K562 (cell line): ENCODE results near the gene CCDC78. TPM values are rescaled to one million over a fixed set of nuclear protein-coding genes. Genes with fewer than 3 reads are reported as not detected.

ENCODE experiments used
- CXXC5 ChIP-seq: fragments of 250-450 bp; sonication (Bioruptor Pico); IDR thresholded peaks from 2 replicates; pipeline ENCODE4 v1.8.0; 2022; ENCODE audit warnings: inconsistent platforms, mild to moderate bottlenecking, moderate library complexity
- EGR1 ChIP-seq: fragments of 450-650 bp; conservative IDR thresholded peaks from 2 replicates; pipeline ENCODE4 v1.6.1; 2017; ENCODE audit warnings: mild to moderate bottlenecking
- ELF2 ChIP-seq: fragments of 250-450 bp; sonication (Bioruptor Pico); IDR thresholded peaks from 2 replicates; pipeline ENCODE4 v1.5.0; 2021; ENCODE audit warnings: mild to moderate bottlenecking
- FOXJ2 ChIP-seq: fragments of 200-800 bp; sonication (Bioruptor generic); IDR thresholded peaks from 2 replicates; pipeline ENCODE4 v1.6.1; 2016; ENCODE audit warnings: missing genetic modification characterization, missing compliant biosample characterization
- KDM4B ChIP-seq, 2 experiments: fragments of 450-650 bp in 1 of 2; sonication (generic) in 1 of 2; IDR thresholded peaks; 2 replicates each; pipeline ENCODE4 v1.6.1; 2016 to 2017; ENCODE audit warnings: borderline replicate concordance in 2 of 2, antibody characterized with exemption in 1 of 2, low read depth in 1 of 2, mild to moderate bottlenecking in 1 of 2
- NR4A1 ChIP-seq, 2 experiments: fragments of 250-450 bp in 1 of 2; fragments of 450-650 bp in 1 of 2; sonication (Bioruptor Pico) in 1 of 2; IDR thresholded peaks; 2 replicates each; pipeline versions ENCODE4 v1.4.0 to v1.6.1; 2016 to 2020; ENCODE audit warnings: mild to moderate bottlenecking in 2 of 2, missing compliant biosample characterization in 1 of 2, missing genetic modification characterization in 1 of 2, moderate library complexity in 1 of 2
- POLR2G ChIP-seq: fragments of 200-400 bp; formaldehyde crosslinking; IDR thresholded peaks from 2 replicates; pipeline ENCODE4 v1.6.1; 2017; ENCODE audit warnings: low read depth, mild to moderate bottlenecking, antibody characterized with exemption, low read length, moderate library complexity
- PTBP1 ChIP-seq: fragments of 200-400 bp; formaldehyde crosslinking; IDR thresholded peaks from 2 replicates; pipeline ENCODE4 v1.6.1; 2017; ENCODE audit warnings: low read depth, low read length
- SMAD4 ChIP-seq: fragments of 250-450 bp; sonication (Bioruptor Pico); conservative IDR thresholded peaks from 2 replicates; pipeline ENCODE4 v1.8.0; 2021; ENCODE audit warnings: inconsistent platforms, mild to moderate bottlenecking, moderate library complexity
- TAF15 ChIP-seq: fragments of 200-400 bp; formaldehyde crosslinking; IDR thresholded peaks from 2 replicates; pipeline ENCODE4 v1.6.1; 2017; ENCODE audit warnings: mild to moderate bottlenecking, low read depth, low read length, moderate library complexity
- ZNF408 ChIP-seq: fragments of 250-450 bp; sonication (Bioruptor Pico); IDR thresholded peaks from 2 replicates; pipeline ENCODE4 v1.4.0; 2020; ENCODE audit warnings: low read depth, mild to moderate bottlenecking, moderate library complexity
- polyA plus RNA-seq, 8 experiments: library from polyadenylated mRNA; depleted of rRNA in 4 of 8; stranded (reverse) in 5 of 8; unstranded in 3 of 8; fragments of >200 nt; fragmentation: Nextera tagmentation in 2 of 8; fragmentation: Illumina TruSeq in 1 of 8; extraction: Ambion mirVana in 2 of 8; extraction: Trizol in 1 of 8; gene quantifications; 2 replicates each; pipeline versions ENCODE4 v1.2.1 to v1.2.3, GENCODE V29; 2011 to 2014; ENCODE audit warnings: inconsistent platforms in 1 of 8, missing spikeins in 1 of 8
- total RNA-seq, 7 experiments: library from RNA; depleted of rRNA in 6 of 7; stranded (reverse); fragments of >200 nt in 6 of 7; fragmentation: Illumina TruSeq in 2 of 7; extraction: Trizol in 2 of 7; gene quantifications; 2 replicates each; pipeline versions ENCODE4 v1.2.1 to v1.2.3, GENCODE V29; 2011 to 2021; ENCODE audit warnings: low replicate concordance in 1 of 7
- TF ChIP-seq, protein P1 (sequence below): sonication (generic); formaldehyde crosslinking; IDR thresholded peaks from 2 replicates; pipeline ENCODE4 v1.8.0; 2022; ENCODE audit warnings: missing genetic modification reagents, mild to moderate bottlenecking, borderline replicate concordance
- TF ChIP-seq, protein P2 (sequence below): sonication (generic); formaldehyde crosslinking; IDR thresholded peaks from 2 replicates; pipeline ENCODE4 v1.5.0; 2020; ENCODE audit warnings: missing genetic modification reagents
- TF ChIP-seq, protein P3 (sequence below), 3 experiments: fragments of 200-800 bp in 1 of 3; fragments of 250-450 bp in 1 of 3; fragments of 450-650 bp in 1 of 3; sonication (Bioruptor Pico) in 1 of 3; sonication (Bioruptor generic) in 1 of 3; formaldehyde crosslinking in 1 of 3; IDR thresholded peaks; 2 replicates each; pipeline versions ENCODE4 v1.6.1 to v1.8.0; 2016 to 2022; ENCODE audit warnings: mild to moderate bottlenecking in 2 of 3, missing genetic modification characterization in 2 of 3, missing compliant biosample characterization in 1 of 3, moderate library complexity in 1 of 3
- TF ChIP-seq, protein P4 (sequence below): sonication (generic); formaldehyde crosslinking; IDR thresholded peaks from 2 replicates; pipeline ENCODE4 v1.8.0; 2022; ENCODE audit warnings: mild to moderate bottlenecking, missing genetic modification reagents

CCDC78 gene
- total and polyA plus RNA-seq, 9 of the 15 experiments (the other 6 are each of a cell fraction or from before 2014, with no cell fraction given): 0.24 to 17.7 (median 2.9) TPM

DNA sequence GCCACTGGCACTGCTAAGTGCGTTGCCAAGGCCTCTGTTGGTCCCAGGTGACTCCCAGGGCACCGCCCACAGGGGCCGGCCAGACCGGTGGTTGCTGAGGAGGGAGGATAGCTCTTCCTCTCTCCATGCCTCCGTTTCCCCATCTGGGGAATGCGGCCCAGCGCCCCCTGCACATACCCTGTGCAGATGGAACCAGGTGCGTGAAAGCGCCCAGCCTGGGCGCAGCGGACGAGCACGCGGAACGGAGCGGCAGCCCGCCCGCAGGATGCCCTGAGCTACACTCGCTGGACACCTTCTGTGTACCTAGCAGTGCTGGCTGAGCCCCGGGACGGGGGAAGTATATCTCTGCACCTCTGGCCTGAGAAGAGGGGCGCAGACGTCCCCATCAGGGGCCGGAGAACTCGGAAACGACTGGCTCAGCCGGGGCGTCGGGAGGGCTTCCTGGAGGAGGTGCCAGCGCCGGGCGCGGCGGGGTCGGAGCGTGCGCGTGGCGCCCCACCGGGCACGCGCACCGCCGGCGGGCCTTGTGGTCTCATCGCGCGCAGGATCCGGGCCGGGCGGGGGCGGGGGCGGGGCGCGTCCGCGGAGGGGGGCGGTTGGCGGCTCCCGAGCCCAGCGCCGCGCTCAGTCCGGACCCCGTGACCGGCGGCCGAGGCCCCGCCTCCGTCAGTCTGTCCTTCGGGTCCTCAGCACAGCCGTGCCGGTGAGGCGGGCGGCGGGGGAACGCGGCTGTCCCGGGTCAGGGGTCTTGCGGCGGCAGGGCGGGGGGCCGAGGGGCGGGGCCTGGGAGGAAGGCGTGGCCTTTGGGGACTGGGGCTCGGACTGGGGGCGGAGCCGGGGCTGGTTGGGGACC is at the start of gene CCDC78, which contains the start of gene HAGHL (continued):
- no peak for TF ChIP-seq KDM4B (IDR thresholded peaks at IDR 0.05; ENCODE audit: borderline replicate concordance in 2 of 2, low read depth in 1 of 2)
- TF ChIP-seq, protein P1, sequence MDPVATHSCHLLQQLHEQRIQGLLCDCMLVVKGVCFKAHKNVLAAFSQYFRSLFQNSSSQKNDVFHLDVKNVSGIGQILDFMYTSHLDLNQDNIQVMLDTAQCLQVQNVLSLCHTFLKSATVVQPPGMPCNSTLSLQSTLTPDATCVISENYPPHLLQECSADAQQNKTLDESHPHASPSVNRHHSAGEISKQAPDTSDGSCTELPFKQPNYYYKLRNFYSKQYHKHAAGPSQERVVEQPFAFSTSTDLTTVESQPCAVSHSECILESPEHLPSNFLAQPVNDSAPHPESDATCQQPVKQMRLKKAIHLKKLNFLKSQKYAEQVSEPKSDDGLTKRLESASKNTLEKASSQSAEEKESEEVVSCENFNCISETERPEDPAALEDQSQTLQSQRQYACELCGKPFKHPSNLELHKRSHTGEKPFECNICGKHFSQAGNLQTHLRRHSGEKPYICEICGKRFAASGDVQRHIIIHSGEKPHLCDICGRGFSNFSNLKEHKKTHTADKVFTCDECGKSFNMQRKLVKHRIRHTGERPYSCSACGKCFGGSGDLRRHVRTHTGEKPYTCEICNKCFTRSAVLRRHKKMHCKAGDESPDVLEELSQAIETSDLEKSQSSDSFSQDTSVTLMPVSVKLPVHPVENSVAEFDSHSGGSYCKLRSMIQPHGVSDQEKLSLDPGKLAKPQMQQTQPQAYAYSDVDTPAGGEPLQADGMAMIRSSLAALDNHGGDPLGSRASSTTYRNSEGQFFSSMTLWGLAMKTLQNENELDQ: no peak
- TF ChIP-seq EGR1: no peak
- no peak for TF ChIP-seq NR4A1 (CRISPR knock-in tag; IDR thresholded peaks at IDR 0.05)
- TF ChIP-seq NR4A1 (tag; IDR thresholded peaks at IDR 0.05): no peak
- peak; percentile 91 for TF ChIP-seq PTBP1
- TF ChIP-seq SMAD4: 0 out of 2 replicates have a peak, but pooled peaks have one; percentile 15
- TF ChIP-seq TAF15: peak; percentile 72; the same call in 1 of the 2 replicates
- no peak for TF ChIP-seq ELF2
- TF ChIP-seq, protein P2, sequence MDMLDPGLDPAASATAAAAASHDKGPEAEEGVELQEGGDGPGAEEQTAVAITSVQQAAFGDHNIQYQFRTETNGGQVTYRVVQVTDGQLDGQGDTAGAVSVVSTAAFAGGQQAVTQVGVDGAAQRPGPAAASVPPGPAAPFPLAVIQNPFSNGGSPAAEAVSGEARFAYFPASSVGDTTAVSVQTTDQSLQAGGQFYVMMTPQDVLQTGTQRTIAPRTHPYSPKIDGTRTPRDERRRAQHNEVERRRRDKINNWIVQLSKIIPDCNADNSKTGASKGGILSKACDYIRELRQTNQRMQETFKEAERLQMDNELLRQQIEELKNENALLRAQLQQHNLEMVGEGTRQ (CRISPR knock-in tag): peak; percentile 53
- TF ChIP-seq, protein P3, sequence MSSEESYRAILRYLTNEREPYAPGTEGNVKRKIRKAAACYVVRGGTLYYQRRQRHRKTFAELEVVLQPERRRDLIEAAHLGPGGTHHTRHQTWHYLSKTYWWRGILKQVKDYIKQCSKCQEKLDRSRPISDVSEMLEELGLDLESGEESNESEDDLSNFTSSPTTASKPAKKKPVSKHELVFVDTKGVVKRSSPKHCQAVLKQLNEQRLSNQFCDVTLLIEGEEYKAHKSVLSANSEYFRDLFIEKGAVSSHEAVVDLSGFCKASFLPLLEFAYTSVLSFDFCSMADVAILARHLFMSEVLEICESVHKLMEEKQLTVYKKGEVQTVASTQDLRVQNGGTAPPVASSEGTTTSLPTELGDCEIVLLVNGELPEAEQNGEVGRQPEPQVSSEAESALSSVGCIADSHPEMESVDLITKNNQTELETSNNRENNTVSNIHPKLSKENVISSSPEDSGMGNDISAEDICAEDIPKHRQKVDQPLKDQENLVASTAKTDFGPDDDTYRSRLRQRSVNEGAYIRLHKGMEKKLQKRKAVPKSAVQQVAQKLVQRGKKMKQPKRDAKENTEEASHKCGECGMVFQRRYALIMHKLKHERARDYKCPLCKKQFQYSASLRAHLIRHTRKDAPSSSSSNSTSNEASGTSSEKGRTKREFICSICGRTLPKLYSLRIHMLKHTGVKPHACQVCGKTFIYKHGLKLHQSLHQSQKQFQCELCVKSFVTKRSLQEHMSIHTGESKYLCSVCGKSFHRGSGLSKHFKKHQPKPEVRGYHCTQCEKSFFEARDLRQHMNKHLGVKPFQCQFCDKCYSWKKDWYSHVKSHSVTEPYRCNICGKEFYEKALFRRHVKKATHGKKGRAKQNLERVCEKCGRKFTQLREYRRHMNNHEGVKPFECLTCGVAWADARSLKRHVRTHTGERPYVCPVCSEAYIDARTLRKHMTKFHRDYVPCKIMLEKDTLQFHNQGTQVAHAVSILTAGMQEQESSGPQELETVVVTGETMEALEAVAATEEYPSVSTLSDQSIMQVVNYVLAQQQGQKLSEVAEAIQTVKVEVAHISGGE (CRISPR knock-in tag; IDR thresholded peaks at IDR 0.05): peak in 1 of 3 experiments; percentile 55; a peak in 1 of 6 replicates
- peak; percentile 62 for TF ChIP-seq CXXC5
- TF ChIP-seq, protein P4, sequence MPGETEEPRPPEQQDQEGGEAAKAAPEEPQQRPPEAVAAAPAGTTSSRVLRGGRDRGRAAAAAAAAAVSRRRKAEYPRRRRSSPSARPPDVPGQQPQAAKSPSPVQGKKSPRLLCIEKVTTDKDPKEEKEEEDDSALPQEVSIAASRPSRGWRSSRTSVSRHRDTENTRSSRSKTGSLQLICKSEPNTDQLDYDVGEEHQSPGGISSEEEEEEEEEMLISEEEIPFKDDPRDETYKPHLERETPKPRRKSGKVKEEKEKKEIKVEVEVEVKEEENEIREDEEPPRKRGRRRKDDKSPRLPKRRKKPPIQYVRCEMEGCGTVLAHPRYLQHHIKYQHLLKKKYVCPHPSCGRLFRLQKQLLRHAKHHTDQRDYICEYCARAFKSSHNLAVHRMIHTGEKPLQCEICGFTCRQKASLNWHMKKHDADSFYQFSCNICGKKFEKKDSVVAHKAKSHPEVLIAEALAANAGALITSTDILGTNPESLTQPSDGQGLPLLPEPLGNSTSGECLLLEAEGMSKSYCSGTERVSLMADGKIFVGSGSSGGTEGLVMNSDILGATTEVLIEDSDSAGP (CRISPR knock-in tag): no peak
- TF ChIP-seq FOXJ2 (tag): no peak
- no peak for TF ChIP-seq ZNF408 (CRISPR knock-in tag)
- peak; percentile 56 for TF ChIP-seq POLR2G
